ENCODE results near the gene VCAN.

- TF ChIP-seq CTCF (IDR thresholded peaks at IDR 0.05) (no peak), POLR2A (IDR thresholded peaks at IDR 0.05) (no peak)
These were observed 15.6 kb downstream of the VCAN start for GRCh38 chr5:83487155-83487554.
